WTC11 (cell line): ENCODE data around the gene GNAS-AS1. TPM values are rescaled to one million over a fixed set of nuclear protein-coding genes. Genes with fewer than 3 reads are reported as not detected.
"Not testable (repeated sequence)": the region's sequence is repeated elsewhere in the genome, so short reads cannot be mapped to it uniquely, and the experiment has no call there.

Source experiments
- ATAC-seq: fragments of 200-7000 bp; cut with Tn5 transposase; 2 replicates; pipeline ENCODE4 v1.10.0; 2021; ENCODE audit warnings: mild to moderate bottlenecking, moderate library complexity
- CTCF ChIA-PET: fragments of 300-600 bp; sonication (Branson Sonifier 250); formaldehyde crosslinking; loops from one replicate; lab custom pipeline; 2021; ENCODE audit warnings: antibody characterized with exemption; lab: Charles Lee
- POLR2A ChIA-PET: fragments of 350-600 bp; sonication (Branson Sonifier 250); formaldehyde crosslinking; loops from one replicate; lab custom pipeline; 2021; ENCODE audit warnings: antibody characterized with exemption; lab: Charles Lee
- DNase-seq: peaks from one replicate; pipeline ENCODE4 v3.0.0; 2021; ENCODE audit warnings: low spot score
- H3K27ac Mint-ChIP-seq: 2 replicates; pipeline ENCODE4 v1.8.0; 2021; ENCODE audit warnings: mixed read lengths
- H3K27me3 Mint-ChIP-seq: 2 replicates; pipeline ENCODE4 v1.8.0; 2021; ENCODE audit warnings: low read depth, mild to moderate bottlenecking, moderate library complexity, mixed read lengths
- H3K36me3 Mint-ChIP-seq: 2 replicates; pipeline ENCODE4 v1.8.0; 2021; ENCODE audit warnings: mixed read lengths
- H3K4me1 Mint-ChIP-seq: 2 replicates; pipeline ENCODE4 v1.8.0; 2022; ENCODE audit warnings: mixed read lengths
- H3K4me3 Mint-ChIP-seq: 2 replicates; pipeline ENCODE4 v1.8.0; 2021; ENCODE audit warnings: mild to moderate bottlenecking, moderate library complexity, mixed read lengths
- H3K9me3 Mint-ChIP-seq: 2 replicates; pipeline ENCODE4 v1.8.0; 2021; ENCODE audit warnings: mixed read lengths
- CREM ChIP-seq: sonication (generic); formaldehyde crosslinking; IDR thresholded peaks from 2 replicates; pipeline ENCODE4 v1.8.1; 2022; ENCODE audit warnings: mild to moderate bottlenecking, missing genetic modification reagents, moderate library complexity
- ELF4 ChIP-seq: sonication (generic); formaldehyde crosslinking; IDR thresholded peaks from 2 replicates; pipeline ENCODE4 v1.8.1; 2022; ENCODE audit warnings: low read depth, mild to moderate bottlenecking, moderate library complexity, missing genetic modification reagents
- ESRRA ChIP-seq: sonication (generic); formaldehyde crosslinking; IDR thresholded peaks from 2 replicates; pipeline ENCODE4 v1.8.1; 2022; ENCODE audit warnings: mild to moderate bottlenecking, missing genetic modification reagents, borderline replicate concordance
- HMGA2 ChIP-seq: fragments of 250-450 bp; sonication (Bioruptor Pico); IDR thresholded peaks from 2 replicates; pipeline ENCODE4 v1.4.0; 2021; ENCODE audit warnings: mild to moderate bottlenecking, moderate library complexity
- IRF2 ChIP-seq: sonication (generic); formaldehyde crosslinking; IDR thresholded peaks from 2 replicates; pipeline ENCODE4 v1.8.0; 2022; ENCODE audit warnings: low read depth, missing genetic modification reagents, borderline replicate concordance
- JAZF1 ChIP-seq: fragments of 250-450 bp; sonication (Bioruptor Pico); IDR thresholded peaks from 2 replicates; pipeline ENCODE4 v1.9.0; 2021; ENCODE audit warnings: moderate library complexity, mild to moderate bottlenecking, inconsistent platforms
- NFYB ChIP-seq: sonication (generic); formaldehyde crosslinking; conservative IDR thresholded peaks from 2 replicates; pipeline ENCODE4 v1.8.0; 2022; ENCODE audit warnings: low read depth, missing genetic modification reagents
- OVOL2 ChIP-seq: fragments of 250-450 bp; sonication (Bioruptor Pico); IDR thresholded peaks from 2 replicates; pipeline ENCODE4 v1.9.0; 2021; ENCODE audit warnings: mild to moderate bottlenecking, borderline replicate concordance
- PREB ChIP-seq: sonication (generic); formaldehyde crosslinking; IDR thresholded peaks from 2 replicates; pipeline ENCODE4 v1.8.1; 2022; ENCODE audit warnings: mild to moderate bottlenecking, missing genetic modification reagents, moderate library complexity, borderline replicate concordance
- SMAD4 ChIP-seq: sonication (generic); formaldehyde crosslinking; IDR thresholded peaks from 2 replicates; pipeline ENCODE4 v1.8.0; 2022; ENCODE audit warnings: mild to moderate bottlenecking, missing genetic modification reagents
- TEAD1 ChIP-seq: sonication (generic); formaldehyde crosslinking; IDR thresholded peaks from 2 replicates; pipeline ENCODE4 v1.8.0; 2022; ENCODE audit warnings: mild to moderate bottlenecking, missing genetic modification reagents
- ZBTB43 ChIP-seq: sonication (generic); formaldehyde crosslinking; IDR thresholded peaks from 2 replicates; pipeline ENCODE4 v1.8.1; 2023; ENCODE audit warnings: mild to moderate bottlenecking, missing genetic modification reagents
- ZNF317 ChIP-seq: sonication (generic); formaldehyde crosslinking; IDR thresholded peaks from 2 replicates; pipeline ENCODE4 v1.8.1; 2023; ENCODE audit warnings: low read depth, mild to moderate bottlenecking, moderate library complexity, missing genetic modification reagents, borderline replicate concordance
- ZNF423 ChIP-seq: fragments of 250-450 bp; sonication (Bioruptor Pico); IDR thresholded peaks from 2 replicates; pipeline ENCODE4 v2.1.2; 2022; ENCODE audit warnings: mild to moderate bottlenecking, moderate library complexity
- total RNA-seq: library from RNA; stranded (reverse); gene quantifications from 3 replicates; pipeline ENCODE4 v1.2.3, GENCODE V29; 2021
- TF ChIP-seq, protein P1 (sequence below): fragments of 250-450 bp; sonication (Bioruptor Pico); IDR thresholded peaks from 2 replicates; pipeline ENCODE4 v2.1.2; 2022; ENCODE audit warnings: mild to moderate bottlenecking, moderate library complexity
- TF ChIP-seq, protein P2 (sequence below): fragments of 250-450 bp; sonication (Bioruptor Pico); conservative IDR thresholded peaks from 2 replicates; pipeline ENCODE4 v1.9.0; 2021; ENCODE audit warnings: mild to moderate bottlenecking
- TF ChIP-seq, protein P3 (sequence below): sonication (generic); formaldehyde crosslinking; IDR thresholded peaks from 2 replicates; pipeline ENCODE4 v1.8.0; 2022; ENCODE audit warnings: missing genetic modification reagents
- TF ChIP-seq, protein P4 (sequence below): fragments of 250-450 bp; sonication (Bioruptor Pico); IDR thresholded peaks from 2 replicates; pipeline ENCODE4 v1.8.0; 2021; ENCODE audit warnings: mild to moderate bottlenecking
- TF ChIP-seq, protein P5 (sequence below): sonication (generic); formaldehyde crosslinking; IDR thresholded peaks from 2 replicates; pipeline ENCODE4 v1.8.0; 2022; ENCODE audit warnings: mild to moderate bottlenecking, missing genetic modification reagents

The GNAS-AS1 gene
- total RNA-seq, 1 experiment from 2014 or later: 12.2 TPM

GRCh38 chr20:58832457-58832856, 18.2 kb downstream of the GNAS-AS1 start (continued):
- TF ChIP-seq PREB (CRISPR knock-in tag) (no peak), ZBTB43 (CRISPR knock-in tag) (no peak), NFYB (no peak), TEAD1 (no peak), CREM (CRISPR knock-in tag) (no peak), IRF2 (CRISPR knock-in tag) (no peak), ESRRA (CRISPR knock-in tag) (no peak), HMGA2 (CRISPR knock-in tag) (no peak), OVOL2 (CRISPR knock-in tag) (no peak)
- TF ChIP-seq, protein P1, sequence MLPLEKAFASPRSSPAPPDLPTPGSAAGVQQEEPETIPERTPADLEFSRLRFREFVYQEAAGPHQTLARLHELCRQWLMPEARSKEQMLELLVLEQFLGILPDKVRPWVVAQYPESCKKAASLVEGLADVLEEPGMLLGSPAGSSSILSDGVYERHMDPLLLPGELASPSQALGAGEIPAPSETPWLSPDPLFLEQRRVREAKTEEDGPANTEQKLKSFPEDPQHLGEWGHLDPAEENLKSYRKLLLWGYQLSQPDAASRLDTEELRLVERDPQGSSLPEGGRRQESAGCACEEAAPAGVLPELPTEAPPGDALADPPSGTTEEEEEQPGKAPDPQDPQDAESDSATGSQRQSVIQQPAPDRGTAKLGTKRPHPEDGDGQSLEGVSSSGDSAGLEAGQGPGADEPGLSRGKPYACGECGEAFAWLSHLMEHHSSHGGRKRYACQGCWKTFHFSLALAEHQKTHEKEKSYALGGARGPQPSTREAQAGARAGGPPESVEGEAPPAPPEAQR (CRISPR knock-in tag): no peak
- TF ChIP-seq, protein P2, sequence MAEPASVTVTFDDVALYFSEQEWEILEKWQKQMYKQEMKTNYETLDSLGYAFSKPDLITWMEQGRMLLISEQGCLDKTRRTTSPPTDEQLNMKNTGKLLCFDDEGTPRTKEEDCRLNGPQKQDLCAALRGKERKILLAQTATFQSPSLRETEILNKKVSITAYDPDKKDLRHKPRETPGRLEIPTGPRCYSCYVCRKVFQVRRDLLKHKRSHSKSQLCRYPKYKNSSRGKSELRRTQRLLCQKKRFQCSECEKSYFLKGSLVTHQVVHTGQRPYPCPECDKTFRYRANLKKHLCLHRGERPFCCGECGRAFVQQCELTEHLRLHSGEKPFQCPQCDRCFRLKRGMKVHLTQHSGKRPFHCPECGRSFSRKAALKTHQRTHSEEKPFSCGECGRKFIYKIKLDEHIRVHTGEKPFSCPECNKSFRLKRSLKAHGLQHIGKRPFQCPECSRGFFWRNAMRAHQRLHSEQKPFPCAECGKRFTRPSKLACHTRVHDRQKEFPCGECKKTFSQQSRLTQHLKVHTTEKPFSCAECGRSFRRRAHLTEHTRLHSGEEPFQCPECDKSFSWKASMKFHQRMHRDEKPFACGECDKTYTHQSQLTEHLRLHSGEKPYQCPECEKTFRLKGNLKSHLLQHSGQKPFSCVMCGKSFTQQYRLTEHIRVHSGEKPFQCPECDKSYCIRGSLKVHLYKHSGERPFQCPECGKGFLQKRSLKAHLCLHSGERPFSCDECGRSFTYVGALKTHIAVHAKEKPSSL: no peak
- TF ChIP-seq, protein P3, sequence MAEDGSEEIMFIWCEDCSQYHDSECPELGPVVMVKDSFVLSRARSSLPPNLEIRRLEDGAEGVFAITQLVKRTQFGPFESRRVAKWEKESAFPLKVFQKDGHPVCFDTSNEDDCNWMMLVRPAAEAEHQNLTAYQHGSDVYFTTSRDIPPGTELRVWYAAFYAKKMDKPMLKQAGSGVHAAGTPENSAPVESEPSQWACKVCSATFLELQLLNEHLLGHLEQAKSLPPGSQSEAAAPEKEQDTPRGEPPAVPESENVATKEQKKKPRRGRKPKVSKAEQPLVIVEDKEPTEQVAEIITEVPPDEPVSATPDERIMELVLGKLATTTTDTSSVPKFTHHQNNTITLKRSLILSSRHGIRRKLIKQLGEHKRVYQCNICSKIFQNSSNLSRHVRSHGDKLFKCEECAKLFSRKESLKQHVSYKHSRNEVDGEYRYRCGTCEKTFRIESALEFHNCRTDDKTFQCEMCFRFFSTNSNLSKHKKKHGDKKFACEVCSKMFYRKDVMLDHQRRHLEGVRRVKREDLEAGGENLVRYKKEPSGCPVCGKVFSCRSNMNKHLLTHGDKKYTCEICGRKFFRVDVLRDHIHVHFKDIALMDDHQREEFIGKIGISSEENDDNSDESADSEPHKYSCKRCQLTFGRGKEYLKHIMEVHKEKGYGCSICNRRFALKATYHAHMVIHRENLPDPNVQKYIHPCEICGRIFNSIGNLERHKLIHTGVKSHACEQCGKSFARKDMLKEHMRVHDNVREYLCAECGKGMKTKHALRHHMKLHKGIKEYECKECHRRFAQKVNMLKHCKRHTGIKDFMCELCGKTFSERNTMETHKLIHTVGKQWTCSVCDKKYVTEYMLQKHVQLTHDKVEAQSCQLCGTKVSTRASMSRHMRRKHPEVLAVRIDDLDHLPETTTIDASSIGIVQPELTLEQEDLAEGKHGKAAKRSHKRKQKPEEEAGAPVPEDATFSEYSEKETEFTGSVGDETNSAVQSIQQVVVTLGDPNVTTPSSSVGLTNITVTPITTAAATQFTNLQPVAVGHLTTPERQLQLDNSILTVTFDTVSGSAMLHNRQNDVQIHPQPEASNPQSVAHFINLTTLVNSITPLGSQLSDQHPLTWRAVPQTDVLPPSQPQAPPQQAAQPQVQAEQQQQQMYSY (CRISPR knock-in tag): no peak
- TF ChIP-seq, protein P4, sequence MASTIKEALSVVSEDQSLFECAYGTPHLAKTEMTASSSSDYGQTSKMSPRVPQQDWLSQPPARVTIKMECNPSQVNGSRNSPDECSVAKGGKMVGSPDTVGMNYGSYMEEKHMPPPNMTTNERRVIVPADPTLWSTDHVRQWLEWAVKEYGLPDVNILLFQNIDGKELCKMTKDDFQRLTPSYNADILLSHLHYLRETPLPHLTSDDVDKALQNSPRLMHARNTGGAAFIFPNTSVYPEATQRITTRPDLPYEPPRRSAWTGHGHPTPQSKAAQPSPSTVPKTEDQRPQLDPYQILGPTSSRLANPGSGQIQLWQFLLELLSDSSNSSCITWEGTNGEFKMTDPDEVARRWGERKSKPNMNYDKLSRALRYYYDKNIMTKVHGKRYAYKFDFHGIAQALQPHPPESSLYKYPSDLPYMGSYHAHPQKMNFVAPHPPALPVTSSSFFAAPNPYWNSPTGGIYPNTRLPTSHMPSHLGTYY (CRISPR knock-in tag): no peak

- TF ChIP-seq ZNF423 (CRISPR knock-in tag) (no peak), ZNF317 (no peak), ELF4 (CRISPR knock-in tag) (no peak), SMAD4 (no peak), JAZF1 (CRISPR knock-in tag) (no peak)
- TF ChIP-seq, protein P5, sequence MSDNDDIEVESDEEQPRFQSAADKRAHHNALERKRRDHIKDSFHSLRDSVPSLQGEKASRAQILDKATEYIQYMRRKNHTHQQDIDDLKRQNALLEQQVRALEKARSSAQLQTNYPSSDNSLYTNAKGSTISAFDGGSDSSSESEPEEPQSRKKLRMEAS: no peak
- ChIA-PET POLR2A (interaction anchor here (0.9 kb wide), 1 partner anchor 9 kb away, joined by 3 read pairs; no protein-coding TSS in a partner anchor), CTCF (interaction anchor here (0.8 kb wide), 1 partner anchor 10 kb away, joined by 6 read pairs; no protein-coding TSS in a partner anchor)
- no peaks in the 10 kb centered on the region for H3K27me3 Mint-ChIP-seq
- ATAC-seq (no peak), DNase-seq (no peak)
- peak overlapping the region; percentile 15; the same call in 1 of the 2 replicates for H3K27ac Mint-ChIP-seq
- no peak overlapping the region for H3K4me3 Mint-ChIP-seq
- H3K36me3 Mint-ChIP-seq: peaks cover 41% of the 10 kb centered on the region
- H3K4me1 Mint-ChIP-seq: 0 out of 2 replicates have a peak, but pooled peaks cover 2% of the 10 kb centered on the region
- H3K9me3 Mint-ChIP-seq: peaks cover 11% of the 10 kb centered on the region
These were observed 21.2 kb downstream of the GNAS-AS1 start for GRCh38 chr20:58829531-58829941.

DNA sequence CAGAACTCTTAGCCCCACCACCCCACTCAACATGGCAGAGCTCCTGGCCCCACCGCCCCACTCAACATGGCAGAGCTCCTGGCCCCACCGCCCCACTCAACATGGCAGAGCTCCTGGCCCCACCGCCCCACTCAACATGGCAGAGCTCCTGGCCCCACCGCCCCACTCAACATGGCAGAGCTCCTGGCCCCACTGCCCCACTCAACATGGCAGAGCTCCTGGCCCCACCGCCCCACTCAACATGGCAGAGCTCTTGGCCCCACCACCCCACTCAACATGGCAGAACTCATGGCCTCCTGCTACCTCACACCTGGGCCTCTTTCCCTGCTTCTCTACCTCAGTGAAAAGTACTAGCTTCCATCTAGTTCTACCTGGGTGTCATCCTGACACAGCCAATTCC, 21.9 kb downstream of the GNAS-AS1 start:
- not testable (repeated sequence) for H3K4me3 Mint-ChIP-seq, H3K4me1 Mint-ChIP-seq, ATAC-seq, DNase-seq, H3K27me3 Mint-ChIP-seq
- Mint-ChIP-seq H3K36me3 (peaks cover 38% of the 10 kb centered on the region), H3K27ac (peak overlapping the region; percentile 15), H3K9me3 (peaks cover 11% of the 10 kb centered on the region)
- CTCF ChIA-PET: interaction anchor here (0.8 to 0.9 kb wide), 2 partner anchors 11 to 24 kb away, joined by 3 to 6 read pairs; partner anchors contain the start of gene GNAS
- POLR2A ChIA-PET: interaction anchor here (0.9 to 1.1 kb wide), 2 partner anchors 10 to 159 kb away, joined by 3 read pairs; no protein-coding TSS in a partner anchor
